GM18867 (cell line): ENCODE measurements around the gene PHF1.

Experiments used
- ATAC-seq: cut with Tn5 transposase; IDR thresholded peaks from one replicate; pipeline ENCODE4 v1.9.1; 2021; ENCODE audit warnings: mild to moderate bottlenecking, moderate library complexity; ENCODE audit not compliant: unreplicated experiment

PHF1 gene

DNA sequence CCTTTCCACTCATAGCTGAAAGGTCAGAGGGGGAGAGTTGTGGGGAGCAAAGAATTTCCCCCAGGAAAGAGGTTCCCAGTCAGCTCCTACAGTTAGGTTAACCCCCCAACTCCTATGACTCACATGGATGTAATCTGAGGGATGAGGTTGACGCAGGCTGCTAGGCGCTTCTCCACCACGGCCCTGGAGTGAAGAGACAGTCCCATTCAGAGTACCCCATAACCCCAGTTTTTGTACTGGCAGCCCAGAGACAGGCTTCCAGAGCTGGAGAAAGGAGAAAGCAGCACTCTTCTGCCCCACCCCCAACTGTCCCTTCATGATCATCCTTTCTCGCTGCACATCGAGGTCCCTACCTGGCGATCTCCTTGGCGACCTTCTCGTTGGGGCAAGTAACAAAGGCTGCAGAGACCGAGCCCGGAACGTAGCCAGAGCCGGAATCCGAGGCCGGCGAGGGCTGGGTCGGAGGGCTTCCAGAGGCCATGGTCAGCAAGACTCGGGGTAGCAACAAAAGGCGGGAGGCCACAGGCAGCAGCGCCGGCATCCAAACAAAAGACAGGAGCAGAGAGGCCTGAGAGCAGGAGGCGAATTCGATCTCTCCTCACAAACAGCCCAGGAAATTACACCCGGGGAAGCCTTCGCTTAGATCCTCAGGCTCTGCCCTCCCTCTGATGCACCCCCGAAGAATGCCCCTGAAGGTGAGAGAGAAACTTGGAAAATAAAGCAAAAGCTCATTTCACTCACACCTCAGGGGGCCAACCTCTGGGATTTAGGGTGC is 6.5 kb downstream of the PHF1 start:
- no peak for ATAC-seq

GRCh38 chr6:33417903-33418689 is 7.3 kb downstream of the PHF1 start, which contains the start of gene CUTA:
TSS of gene CUTA (minus strand) at chr6:33418107. CDS start at chr6:33418000, 107 bp downstream.
- ATAC-seq = peak; percentile 84

DNA sequence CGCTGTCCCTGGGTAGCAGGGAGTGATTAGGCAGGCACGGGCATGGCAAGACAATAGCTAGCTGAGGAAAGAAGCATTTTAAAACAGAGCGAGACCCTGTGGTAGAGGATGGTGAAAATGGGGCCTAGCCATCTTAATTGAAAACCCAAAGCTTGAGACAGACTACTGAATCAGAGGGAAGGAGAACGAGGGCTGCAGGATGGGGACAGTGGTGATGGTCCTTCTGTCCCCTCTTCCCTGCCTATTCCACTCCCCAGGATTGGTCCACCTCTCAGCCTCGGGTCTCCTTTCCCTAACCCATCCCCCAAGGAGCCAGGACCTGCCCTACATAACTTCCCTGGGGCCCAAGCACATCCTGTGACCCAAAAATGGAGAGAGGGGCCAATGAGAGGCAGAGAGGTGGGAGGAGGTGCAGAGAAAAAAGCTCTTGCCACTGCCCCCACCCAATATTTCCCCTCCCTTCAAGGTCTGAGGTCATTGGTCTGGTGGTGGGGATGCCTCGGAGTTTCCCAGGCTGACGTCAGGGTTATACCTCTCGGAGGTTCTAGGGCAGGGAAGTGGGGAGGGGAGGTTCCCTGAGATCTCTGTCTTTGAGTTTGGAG is 8.0 kb downstream of the PHF1 start:
- no peak for ATAC-seq

DNA sequence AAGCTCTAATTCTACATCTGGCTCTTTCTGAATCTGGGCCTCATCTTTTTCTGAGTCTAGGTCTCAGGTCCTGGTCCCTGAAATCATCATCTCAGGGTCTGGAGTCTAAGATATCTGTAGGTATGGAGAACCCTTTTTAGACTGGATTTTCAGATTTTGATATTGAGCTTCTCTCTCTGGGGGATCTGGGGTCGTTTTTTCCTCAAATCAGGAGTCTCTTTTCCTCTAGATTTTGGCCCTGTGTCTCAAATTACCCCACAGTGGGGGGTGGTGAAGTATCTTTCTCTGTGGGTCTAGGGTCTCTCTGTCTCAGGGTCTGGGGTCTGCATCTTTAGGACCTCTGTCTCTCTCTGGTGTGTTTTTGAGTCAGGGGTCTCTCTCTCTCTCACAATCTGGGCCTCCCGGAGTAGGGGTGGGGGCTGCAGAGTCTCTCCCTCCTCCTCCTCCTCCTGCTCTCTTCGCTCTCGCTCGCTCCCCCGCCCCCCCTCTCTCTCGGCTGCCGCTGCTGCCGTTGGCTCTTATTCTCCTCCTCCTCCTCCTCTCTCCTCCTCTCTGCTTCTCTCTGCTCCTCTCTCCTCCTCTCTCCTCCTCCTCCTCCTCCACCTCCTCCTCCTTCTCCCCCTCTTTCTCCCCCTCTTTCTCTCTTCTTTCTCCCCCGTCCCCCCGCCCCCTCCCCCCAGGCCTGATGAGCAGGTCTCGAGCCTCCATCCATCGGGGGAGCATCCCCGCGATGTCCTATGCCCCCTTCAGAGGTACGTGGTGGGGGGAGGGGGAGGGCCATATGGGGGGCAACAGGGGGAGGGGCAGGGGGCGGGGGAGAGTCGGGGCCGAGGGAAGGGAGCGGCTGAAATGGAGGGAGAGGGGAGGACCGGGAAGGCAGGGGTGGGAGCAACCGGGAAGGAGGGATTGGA is 9.0 kb downstream of the PHF1 start, which contains the start of gene SYNGAP1:
Gene SYNGAP1, plus strand, starts transcription at position 486 of the 911 bp plus-strand sequence. Its CDS starts 200 bp downstream, at position 686.
- ATAC-seq = no peak

GRCh38 chr6:33420491-33421343 is 9.9 kb downstream of the PHF1 start:
- ATAC-seq = no peak

- ATAC-seq = no peak
Observed at GRCh38 chr6:33421344-33421643, 10.5 kb downstream of the PHF1 start.

DNA sequence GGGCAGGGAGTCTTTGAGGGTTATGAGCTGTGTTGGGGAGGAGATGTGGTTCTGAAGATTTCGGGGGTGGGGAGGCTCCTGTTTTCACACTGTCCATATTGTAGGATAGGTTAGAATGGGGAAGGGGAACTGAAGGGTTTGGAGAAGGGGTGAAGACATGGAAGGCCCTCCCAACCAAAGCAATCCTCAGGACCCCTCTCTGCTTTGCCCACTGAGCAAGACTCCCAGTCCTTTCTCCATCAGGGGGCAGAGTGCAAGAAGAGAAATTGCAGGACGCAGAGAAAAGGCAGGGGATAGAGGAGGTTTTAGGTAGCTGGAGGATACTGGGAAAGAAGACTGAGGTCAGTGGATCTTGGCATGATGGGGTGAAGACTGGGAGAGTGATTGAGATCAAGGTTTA is 13.0 kb downstream of the PHF1 start:
- ATAC-seq = no peak

GRCh38 chr6:33424855-33425667 is 14.2 kb downstream of the PHF1 start:
- no peak for ATAC-seq

- ATAC-seq = no peak
Observed at GRCh38 chr6:33425668-33426577, 15.1 kb downstream of the PHF1 start.

DNA sequence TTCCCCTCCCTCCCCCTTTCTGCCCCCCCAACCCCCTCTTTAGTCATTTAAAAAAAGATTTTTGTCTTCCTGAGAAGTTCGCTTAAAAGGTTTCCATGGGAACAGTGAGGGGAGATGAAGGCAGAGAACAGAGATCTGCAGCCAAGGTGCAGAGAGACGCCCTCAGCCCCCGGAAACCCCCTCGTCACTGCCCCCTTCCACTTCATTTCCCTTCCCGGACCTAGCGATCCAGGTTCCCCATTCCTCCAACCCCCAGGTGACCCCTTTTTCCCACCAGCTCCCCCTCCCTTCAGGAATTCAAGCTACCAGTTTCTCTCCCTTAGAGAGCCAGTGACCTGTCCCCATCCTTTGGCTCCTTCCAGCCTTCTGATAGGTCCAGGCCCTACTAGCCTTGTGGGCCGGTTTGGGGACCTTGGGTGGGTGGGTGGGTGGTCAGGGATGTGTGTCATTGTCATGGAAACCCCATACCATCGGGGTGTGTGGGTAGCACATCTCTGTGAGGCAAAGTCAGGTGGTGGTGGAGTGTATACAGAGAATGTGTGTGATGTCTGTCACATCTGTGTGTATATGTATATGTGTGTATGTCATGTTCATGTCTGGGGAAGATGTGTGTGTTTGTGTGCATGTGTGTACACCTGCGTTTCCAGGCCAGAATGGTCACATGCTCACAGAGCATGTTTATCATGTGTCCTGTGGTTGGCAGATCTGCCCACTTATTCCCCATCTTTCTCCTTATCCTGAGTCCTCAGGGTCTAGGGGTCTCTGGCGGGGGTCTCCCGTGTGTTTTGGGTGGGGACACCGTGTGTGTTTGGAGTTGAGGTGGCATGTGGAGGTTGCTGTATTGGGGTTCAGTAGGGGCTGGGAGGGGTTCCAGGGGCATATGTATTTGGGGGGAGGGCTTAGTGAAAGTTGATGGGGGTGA is 16.0 kb downstream of the PHF1 start:
- ATAC-seq = no peak

- no peak for ATAC-seq
Observed at GRCh38 chr6:33427585-33428223, 16.9 kb downstream of the PHF1 start.

- no peak for ATAC-seq
Observed at GRCh38 chr6:33428224-33428965, 17.6 kb downstream of the PHF1 start.

- ATAC-seq = no peak
Observed at GRCh38 chr6:33428966-33429749, 18.3 kb downstream of the PHF1 start.

- ATAC-seq = no peak
Observed at GRCh38 chr6:33429750-33430052, 18.9 kb downstream of the PHF1 start.

DNA sequence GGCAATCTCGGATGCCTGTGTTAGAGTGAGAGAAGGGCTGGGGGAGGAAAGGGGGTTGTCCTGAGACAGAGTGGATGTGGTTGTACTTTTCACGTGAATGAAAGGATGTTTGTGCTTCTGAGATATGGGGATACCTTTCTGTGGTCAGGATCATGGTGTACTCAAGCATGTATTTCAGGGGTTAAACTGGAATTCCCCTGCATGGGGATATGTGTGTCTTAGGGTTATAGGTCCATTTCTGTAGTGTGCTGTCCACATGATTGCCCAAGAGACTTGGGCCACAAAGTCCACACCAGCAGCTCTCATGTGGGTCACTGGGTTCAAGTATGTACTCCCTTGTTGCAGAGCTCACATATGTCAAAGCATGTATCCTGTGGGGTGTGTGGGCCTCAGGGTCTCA is 19.5 kb downstream of the PHF1 start:
- no peak for ATAC-seq
